Kidney (tissue), 14 donors: Measurements from ENCODE around the gene C11orf91. TPM values are rescaled to one million over a fixed set of nuclear protein-coding genes. Genes with fewer than 3 reads are reported as not detected.

Experiments used
- DNase-seq, 5 donors: peaks; one replicate each; pipeline ENCODE4 v3.0.0-alpha.2; 2013 to 2020
- FAIRE-seq: peaks from 2 replicates; lab custom pipeline; 2012; peaks lifted over from hg19 to GRCh38; lab: Jason Lieb, UNC
- H3K27ac ChIP-seq, 2 donors: one replicate each; pipeline ENCODE4 v1.7.0; 2013; ENCODE audit warnings: low read depth in 2 of 2, low read length in 2 of 2, inconsistent platforms in 1 of 2
- H3K27me3 ChIP-seq: one replicate; pipeline ENCODE4 v1.7.1; 2013; ENCODE audit warnings: low read length, inconsistent platforms; ENCODE audit not compliant: control insufficient read depth, insufficient read depth
- H3K36me3 ChIP-seq, 3 donors: one replicate each; pipeline versions ENCODE4 v1.7.0 to v1.7.1; 2013; ENCODE audit warnings: low read length in 3 of 3, control low read depth in 1 of 3, inconsistent platforms in 1 of 3; ENCODE audit not compliant: insufficient read depth in 3 of 3, control insufficient read depth in 2 of 3
- H3K4me1 ChIP-seq, 3 donors: one replicate each; pipeline versions ENCODE4 v1.7.0 to v1.7.1; 2013; ENCODE audit warnings: low read length in 3 of 3, inconsistent platforms in 1 of 3, low read depth in 1 of 3; ENCODE audit not compliant: control insufficient read depth in 2 of 3, insufficient read depth in 2 of 3
- H3K4me3 ChIP-seq, 3 donors: one replicate each; pipeline versions ENCODE4 v1.7.0 to v1.8.1; 2013; ENCODE audit warnings: low read length in 3 of 3, control low read depth in 1 of 3, inconsistent platforms in 1 of 3
- H3K9ac ChIP-seq, 3 donors: one replicate each; pipeline versions ENCODE4 v1.7.0 to v1.7.1; 2013; ENCODE audit warnings: low read length in 3 of 3, control low read depth in 1 of 3, inconsistent platforms in 1 of 3
- H3K9me3 ChIP-seq, 3 donors: one replicate each; pipeline versions ENCODE4 v1.7.0 to v1.7.1; 2013; ENCODE audit warnings: low read length in 3 of 3, control low read depth in 1 of 3, inconsistent platforms in 1 of 3; ENCODE audit not compliant: control insufficient read depth in 2 of 3, insufficient read depth in 1 of 3
- CTCF ChIP-seq: IDR thresholded peaks from 3 replicates; pipeline ENCODE4 v1.5.1; 2012; ENCODE audit warnings: mild to moderate bottlenecking, moderate library complexity, borderline replicate concordance; ENCODE audit not compliant: insufficient read depth; ENCODE audit errors: extremely low read depth
- intact Hi-C: fragments of 100-400 bp; cut with DNase I; formaldehyde crosslinking; loops from one replicate; pipeline ENCODE4 v1.11.1; 2022
- polyA plus RNA-seq: library from polyadenylated mRNA; stranded (reverse); fragments of 350-450 nt; fragmentation: Illumina TruSeq; extraction: RNeasy Lipid Tissue Mini Kit (QIAGEN cat#74804); gene quantifications from one replicate; pipeline ENCODE4 v1.2.3, GENCODE V29; 2014; ENCODE audit warnings: low read depth, low replicate concordance; ENCODE audit not compliant: insufficient read depth
- total RNA-seq: library from RNA; stranded (reverse); fragmentation: NEBNext Ultra II Directional; extraction: Animal tissue kit (Norgen Biotek cat#: 25700); gene quantifications from one replicate; pipeline ENCODE4 v1.2.1, GENCODE V29; 2021
- donor health status: control.
- donor health status: control.
- donor health status: control.
- donor health status: control.
- donor health status: control.
- donor health status: DM: yes; HTN: yes; CAD: no.
- donor health status: Normal renal cell carcinoma (clear cell type).

C11orf91 gene
- total and polyA plus RNA-seq, 2 donors from 2014 or later, result not detected

DNA sequence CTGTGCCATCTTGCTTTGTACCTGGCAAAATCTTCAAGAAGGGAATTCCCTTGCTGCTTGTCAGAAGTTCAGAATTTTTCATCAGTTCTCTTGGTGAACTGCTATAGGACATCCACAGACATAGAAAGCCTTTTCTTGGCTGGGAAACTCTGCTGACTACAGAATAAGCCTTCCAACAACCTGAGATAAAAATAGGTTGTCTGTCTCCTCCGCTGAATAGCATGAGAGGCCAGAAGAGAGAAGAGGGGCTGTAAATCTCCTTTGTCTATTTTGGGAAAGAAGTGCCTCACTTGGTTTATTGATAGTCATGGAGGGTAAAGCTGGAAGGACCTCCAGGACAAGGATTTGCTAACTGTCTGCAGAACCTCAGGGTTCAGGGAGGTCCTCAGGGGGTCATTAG is 48.2 kb downstream of the C11orf91 start:
- FAIRE-seq (no peak), DNase-seq (no peak)
- no peak overlapping the region for H3K4me3 ChIP-seq
- H3K27me3 ChIP-seq, result no peaks in the 10 kb centered on the region
- intact Hi-C loops, result no loop called here
- H3K9me3 ChIP-seq, result no peaks in the 10 kb centered on the region
- H3K36me3 ChIP-seq, result no peaks in the 10 kb centered on the region
- H3K9ac ChIP-seq, result no peak overlapping the region
- no peak overlapping the region for H3K27ac ChIP-seq
- TF ChIP-seq CTCF, result no peak
- H3K4me1 ChIP-seq, result peaks cover 0 to 5% (median 0%) of the 10 kb centered on the region in 3 donors

- no peak overlapping the region for H3K9ac ChIP-seq
- no peak for DNase-seq
- no peak overlapping the region for H3K4me3 ChIP-seq
- FAIRE-seq, result no peak
- intact Hi-C loops, result no loop called here
- no peak for TF ChIP-seq CTCF
- H3K27ac ChIP-seq, result no peak overlapping the region
- H3K9me3 ChIP-seq, result no peaks in the 10 kb centered on the region
- peaks cover 0 to 5% (median 0%) of the 10 kb centered on the region in 3 donors for H3K4me1 ChIP-seq
- H3K27me3 ChIP-seq, result no peaks in the 10 kb centered on the region
- no peaks in the 10 kb centered on the region for H3K36me3 ChIP-seq
These were observed 48.6 kb downstream of the C11orf91 start for GRCh38 chr11:33651990-33652389.

GRCh38 chr11:33651555-33651954 is 49.1 kb downstream of the C11orf91 start:
- no peaks in the 10 kb centered on the region for H3K36me3 ChIP-seq
- intact Hi-C loops, result no loop called here
- FAIRE-seq (no peak), DNase-seq (no peak)
- no peaks in the 10 kb centered on the region for H3K27me3 ChIP-seq
- H3K27ac ChIP-seq, result no peak overlapping the region
- no peak overlapping the region for H3K9ac ChIP-seq
- TF ChIP-seq CTCF, result no peak
- no peak overlapping the region for H3K4me3 ChIP-seq
- no peaks in the 10 kb centered on the region for H3K9me3 ChIP-seq
- H3K4me1 ChIP-seq, result peaks cover 0 to 5% (median 0%) of the 10 kb centered on the region in 3 donors

GRCh38 chr11:33649944-33650343 is 50.7 kb downstream of the C11orf91 start:
- Histone ChIP-seq H3K9ac (no peak overlapping the region), H3K9me3 (no peaks in the 10 kb centered on the region), H3K4me1 (no peaks in the 10 kb centered on the region), H3K36me3 (no peaks in the 10 kb centered on the region), H3K27ac (no peak overlapping the region), H3K4me3 (no peak overlapping the region), H3K27me3 (no peaks in the 10 kb centered on the region)
- DNase-seq (no peak), FAIRE-seq (no peak)
- TF ChIP-seq CTCF, result no peak
- intact Hi-C loops, result no loop called here
